HG02852 (cell line): ENCODE data around the gene PDZRN4.

Experiments used
- ATAC-seq: cut with Tn5 transposase; IDR thresholded peaks from one replicate; pipeline ENCODE4 v1.9.1; 2021; ENCODE audit warnings: mild to moderate bottlenecking, moderate library complexity; ENCODE audit not compliant: unreplicated experiment

The PDZRN4 gene

DNA sequence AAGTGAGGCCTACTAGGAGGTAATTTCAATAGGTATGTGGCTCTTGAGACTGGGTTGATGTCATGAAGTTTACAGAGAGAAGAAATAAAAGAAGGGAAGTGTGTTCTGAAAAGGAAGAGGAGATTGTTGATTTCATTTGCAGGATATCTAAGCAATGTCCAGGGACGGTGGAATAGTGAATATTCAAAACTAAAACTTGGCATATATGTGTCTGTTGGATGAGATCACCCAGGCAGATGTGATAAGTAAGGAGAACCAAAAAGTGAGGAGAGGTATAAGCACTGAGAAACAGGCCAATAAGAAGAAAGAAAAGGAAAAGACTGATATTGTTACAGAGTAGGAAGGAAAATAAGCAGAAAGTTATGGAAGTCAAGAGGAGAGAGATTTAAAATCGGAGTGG is 255.6 kb downstream of the PDZRN4 start:
- ATAC-seq, result no peak

- no peak for ATAC-seq
These were observed 264.8 kb downstream of the PDZRN4 start for GRCh38 chr12:41452838-41453407.

DNA sequence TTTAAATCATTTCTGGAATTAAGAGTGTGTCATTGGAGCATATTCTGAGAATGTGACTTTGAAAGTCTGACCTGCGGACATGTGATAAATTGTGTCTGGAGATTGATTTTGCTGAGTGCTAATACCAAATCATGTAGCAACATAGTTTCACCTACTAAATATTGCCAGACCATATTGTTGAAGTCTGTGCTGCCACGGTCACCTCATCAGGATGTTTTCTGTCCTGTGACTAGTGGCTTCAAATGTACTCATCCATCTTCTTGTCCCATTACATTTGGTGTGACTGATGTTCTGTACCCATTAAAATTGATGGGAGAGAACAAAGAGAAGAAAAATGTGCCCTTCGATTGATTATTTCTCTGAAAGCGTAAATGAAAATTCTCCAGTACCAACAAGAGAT is 265.3 kb downstream of the PDZRN4 start:
- ATAC-seq, result no peak

DNA sequence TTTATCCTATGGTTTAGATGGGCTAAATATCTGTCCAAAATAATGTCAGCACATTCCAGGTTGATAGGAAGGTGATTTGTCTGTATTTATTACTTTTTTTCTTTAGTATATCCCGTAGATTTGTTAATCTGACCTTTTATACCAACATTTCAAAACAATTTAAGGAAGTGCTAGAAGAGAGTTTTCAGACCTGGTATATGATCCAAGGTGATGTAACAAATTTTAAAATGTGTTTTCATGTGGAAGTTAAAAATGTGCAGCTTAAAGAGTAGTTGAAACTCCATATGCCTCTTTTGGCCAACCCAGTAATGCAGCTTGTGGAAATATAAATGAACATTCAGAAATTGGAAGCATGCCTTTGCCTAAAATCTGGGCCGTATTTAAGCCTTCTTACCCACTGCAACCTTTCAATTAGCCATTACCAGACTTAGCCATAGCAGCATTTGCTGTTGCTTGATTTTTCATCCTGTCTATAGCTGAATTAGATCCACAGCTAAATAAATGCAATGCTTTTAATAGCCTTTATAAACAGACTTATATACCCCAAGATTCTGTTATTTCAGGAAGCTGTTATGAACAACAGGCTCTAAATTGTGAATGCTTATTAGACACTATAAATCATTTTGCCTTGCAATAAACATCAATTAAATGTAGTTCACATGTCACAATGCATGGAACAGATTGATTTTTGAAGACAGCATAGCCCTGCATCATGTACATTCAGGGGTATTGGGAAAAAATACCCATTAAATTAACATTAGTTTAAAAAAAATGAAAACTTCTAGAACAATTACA is 271.2 kb downstream of the PDZRN4 start:
- ATAC-seq, result no peak

DNA sequence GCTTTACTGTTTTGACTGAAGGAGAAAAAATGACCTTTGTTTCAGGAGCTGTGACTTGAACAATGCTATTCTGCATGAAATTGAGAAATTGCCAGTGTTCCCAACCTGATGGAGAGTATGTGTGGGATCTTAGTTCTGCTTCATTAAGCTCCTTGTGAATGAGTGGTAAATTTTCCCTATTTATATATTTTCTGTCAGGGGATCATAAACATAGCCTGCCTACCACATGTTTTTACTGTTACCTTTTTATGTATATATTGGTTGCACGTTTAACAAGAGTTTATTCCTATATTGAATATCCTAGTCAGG is 271.7 kb downstream of the PDZRN4 start:
- no peak for ATAC-seq

DNA sequence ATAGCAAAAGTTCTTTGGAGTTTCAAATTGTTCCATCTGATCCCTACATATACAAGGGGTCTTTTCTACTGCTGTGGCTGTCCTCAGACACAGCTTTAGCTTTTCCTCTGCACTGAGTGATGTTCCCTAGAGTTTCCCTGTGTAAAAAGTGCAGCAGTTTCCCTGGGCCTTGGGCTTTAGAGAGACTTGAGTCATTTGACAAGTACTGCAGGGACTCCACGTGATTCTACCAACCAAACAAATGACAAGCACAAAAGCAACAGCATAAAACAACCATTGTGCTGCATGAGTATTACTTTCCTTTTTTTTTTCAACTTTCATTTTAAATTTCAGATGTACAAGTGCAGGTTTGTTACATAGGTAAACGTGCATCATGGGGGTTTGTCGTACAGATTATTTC is 272.8 kb downstream of the PDZRN4 start:
- no peak for ATAC-seq

GRCh38 chr12:41462312-41462711 is 274.2 kb downstream of the PDZRN4 start:
- no peak for ATAC-seq

GRCh38 chr12:41465526-41465925 is 277.4 kb downstream of the PDZRN4 start:
- no peak for ATAC-seq

GRCh38 chr12:41466300-41466699 is 278.2 kb downstream of the PDZRN4 start:
- no peak for ATAC-seq

DNA sequence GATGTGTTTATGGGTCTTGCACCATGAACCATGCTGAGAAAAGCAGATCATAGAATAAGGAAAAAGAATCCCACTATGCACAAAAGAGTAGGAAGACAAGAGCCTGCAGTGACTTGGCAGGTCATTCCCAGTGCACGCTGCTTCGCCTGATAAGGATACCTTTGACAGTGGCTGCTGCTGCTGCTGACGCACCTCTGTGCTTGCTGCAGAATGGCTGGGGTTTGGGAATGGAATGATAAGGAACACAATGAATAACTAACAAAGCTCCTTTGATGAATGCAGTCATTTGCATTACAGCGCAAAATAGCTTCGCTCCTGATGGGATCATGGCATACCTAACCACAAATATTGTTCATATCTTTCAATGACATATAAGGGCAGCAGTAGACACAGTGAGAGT is 278.7 kb downstream of the PDZRN4 start:
- ATAC-seq, result no peak

GRCh38 chr12:41467591-41468325 is 279.6 kb downstream of the PDZRN4 start:
- ATAC-seq, result no peak

DNA sequence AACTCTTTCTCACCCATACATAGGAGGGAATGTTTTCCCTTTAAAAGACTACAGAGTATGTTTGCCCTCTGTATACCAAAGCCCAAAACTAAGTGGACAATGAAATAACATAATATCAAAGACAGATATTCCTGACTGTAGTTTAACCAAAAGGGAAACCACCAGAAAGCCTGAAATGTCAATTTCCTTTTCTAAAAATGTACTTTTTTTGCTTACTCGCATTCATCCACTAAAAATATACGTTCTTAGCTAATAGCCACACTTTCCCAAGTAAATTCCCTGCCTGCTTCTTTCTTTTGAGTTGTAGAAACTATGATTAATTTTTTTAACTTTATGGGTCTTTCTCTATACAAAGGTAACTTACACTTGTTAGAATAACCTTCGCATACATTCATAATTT is 280.2 kb downstream of the PDZRN4 start:
- ATAC-seq, result no peak

DNA sequence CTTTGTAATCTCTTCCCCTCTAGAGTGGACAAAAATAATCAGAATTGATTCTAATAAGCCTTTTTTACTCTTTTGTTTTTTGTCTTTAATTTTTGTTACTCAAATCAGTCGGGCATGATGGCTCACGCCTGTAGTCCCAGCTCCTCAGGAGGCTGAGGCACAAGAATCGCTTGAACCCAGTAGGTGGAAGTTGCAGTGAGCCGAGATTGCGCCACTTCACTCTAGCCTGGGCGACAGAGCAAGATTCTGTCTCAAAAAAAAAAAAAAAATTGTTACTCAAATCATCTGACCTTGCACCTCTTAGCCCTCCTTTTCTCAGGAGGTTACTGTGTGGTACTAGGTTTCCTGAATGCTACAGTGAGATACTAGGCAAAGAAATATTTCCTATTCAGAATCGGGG is 280.6 kb downstream of the PDZRN4 start:
- ATAC-seq, result no peak

GRCh38 chr12:41473441-41473840 is 285.3 kb downstream of the PDZRN4 start:
- ATAC-seq, result no peak

GRCh38 chr12:41474001-41474400 is 285.9 kb downstream of the PDZRN4 start:
- no peak for ATAC-seq

DNA sequence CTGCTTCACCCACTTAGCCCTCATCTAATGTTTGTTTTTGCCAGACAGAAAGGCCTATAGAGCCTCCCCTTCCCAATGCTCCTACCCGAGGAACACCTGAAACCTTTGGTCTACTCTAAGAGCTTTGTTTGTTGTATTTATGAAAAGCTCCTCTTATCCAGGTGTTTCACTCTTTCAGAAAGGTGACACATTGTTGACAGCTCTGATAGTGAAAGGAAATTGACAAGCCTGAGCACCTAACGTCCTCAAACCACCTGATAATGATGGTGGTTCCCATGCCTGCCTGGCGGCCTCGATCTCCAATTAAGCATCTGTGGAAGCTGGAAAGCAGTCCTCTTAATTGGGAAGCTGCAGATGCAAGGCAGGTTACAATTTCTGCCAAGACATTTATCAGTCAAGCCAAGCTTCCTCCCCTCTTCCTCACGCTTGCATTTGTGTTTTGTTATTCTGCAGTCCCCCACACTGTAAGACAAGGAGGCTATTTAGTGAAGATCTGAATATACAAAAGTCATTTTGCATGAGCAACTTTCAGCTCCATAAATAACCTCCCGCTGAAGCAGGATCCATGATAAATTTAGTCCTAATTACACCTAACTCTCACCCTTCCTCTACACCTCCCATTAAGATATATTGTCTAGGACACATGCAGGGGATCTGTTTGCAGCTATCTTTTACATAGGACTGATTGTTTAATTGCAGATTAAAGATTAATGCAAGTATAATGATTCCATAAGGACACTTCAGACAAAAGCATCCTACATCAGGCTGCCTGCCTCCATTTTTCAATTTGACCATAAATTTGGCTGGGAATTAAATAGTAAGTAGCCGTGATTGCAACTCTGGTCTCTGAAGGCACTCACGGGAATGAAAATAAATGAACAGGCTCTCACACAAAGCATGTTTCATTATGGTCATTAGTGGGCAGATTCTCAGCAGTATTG is 288.6 kb downstream of the PDZRN4 start:
- ATAC-seq, result no peak

DNA sequence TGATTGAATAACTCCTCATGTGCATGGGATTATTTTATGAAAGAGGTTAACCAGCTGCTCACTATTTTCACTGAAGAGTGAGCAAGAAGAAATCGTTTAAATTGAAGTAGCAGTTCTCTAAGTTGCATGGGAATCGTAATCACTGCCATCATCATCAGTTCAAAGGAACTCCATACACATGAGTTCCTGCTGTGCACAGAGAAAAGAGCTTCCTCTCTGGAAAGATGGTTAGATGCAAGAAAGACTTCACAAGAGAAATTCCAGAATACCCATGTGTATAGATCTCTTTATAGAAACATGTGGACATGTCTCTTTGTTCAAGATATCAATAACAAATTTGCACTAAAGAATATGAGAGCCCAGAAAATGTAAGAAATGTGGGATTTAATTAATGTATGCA is 291.3 kb downstream of the PDZRN4 start:
- no peak for ATAC-seq

DNA sequence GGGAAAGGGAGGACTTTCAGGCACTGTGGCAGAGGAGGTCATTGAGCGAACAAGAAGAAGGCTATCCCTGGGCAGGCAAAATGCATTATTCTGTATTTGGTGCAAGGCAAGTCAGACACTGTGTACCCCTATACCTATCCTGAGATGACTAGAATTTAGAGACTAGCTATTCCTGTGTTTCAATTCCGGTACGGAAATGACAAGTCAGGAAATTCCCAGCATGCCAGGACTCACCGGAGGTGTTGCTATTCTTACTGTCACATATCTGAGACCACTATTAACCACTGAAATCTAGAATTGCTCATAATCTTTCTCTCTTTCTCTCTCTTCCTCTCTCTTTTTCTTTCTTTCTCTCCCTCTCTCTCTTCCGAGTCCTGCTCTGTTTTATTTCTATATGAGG is 297.1 kb downstream of the PDZRN4 start:
- ATAC-seq, result peak; percentile 89

GRCh38 chr12:41486718-41487117 is 298.6 kb downstream of the PDZRN4 start:
- no peak for ATAC-seq

DNA sequence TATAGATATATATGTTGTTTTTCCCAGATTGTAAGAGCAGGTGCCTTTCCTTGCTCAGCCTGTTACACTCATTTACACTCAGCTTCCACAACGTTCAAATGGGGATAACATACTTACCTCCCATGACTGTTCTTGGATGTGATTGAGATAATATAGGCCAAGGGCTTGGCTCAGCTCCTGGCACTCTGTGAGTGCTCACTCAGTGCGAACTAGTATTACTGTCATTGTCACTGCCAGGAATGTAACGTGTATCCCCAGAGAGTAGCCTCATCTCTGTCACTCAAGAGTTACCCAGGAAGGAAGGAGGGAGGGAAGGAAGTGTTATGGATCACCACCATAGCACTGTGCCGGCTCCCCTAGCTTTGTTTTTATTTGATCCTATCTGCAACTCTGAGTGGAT is 307.9 kb downstream of the PDZRN4 start:
- no peak for ATAC-seq

DNA sequence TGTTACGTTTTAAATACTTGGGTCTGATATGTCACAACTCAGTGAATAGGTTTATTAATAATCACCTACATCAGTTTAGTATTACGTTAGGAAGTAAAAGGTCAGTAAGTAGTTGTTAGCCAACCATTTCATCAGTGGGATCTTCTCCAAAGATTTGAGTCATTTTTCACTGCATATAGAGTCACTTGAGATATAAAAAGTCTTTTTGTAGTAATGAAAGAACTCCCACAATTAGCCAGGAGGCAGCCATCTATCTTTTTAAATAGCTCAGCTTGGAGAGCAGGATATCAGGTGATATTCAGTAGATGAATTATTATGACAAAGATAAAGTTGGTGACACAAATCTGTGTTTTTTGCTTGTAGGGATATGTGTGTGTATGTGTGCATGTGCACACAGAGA is 309.3 kb downstream of the PDZRN4 start:
- ATAC-seq, result no peak
